Cardiac muscle cell (in vitro differentiated cells and primary cell): ENCODE results near the gene TMEM91. TPM values are rescaled to one million over a fixed set of nuclear protein-coding genes. Genes with fewer than 3 reads are reported as not detected.
A peak's percentile ranks its signal among the peaks of the same experiment; 100 is the strongest.

Experiments
- DNase-seq, 2 donors: peaks; one replicate each; pipeline versions ENCODE4 v3.0.0 to v3.0.0-alpha.2; 2010 to 2017; ENCODE audit warnings: low read depth in 1 of 2, low spot score in 1 of 2
- H3K27ac ChIP-seq: fragments of 200-600 bp; sonication (generic); 2 replicates; pipeline ENCODE4 v1.5.1; 2016
- H3K27me3 ChIP-seq: fragments of 200-600 bp; sonication (generic); 2 replicates; pipeline ENCODE4 v1.6.0; 2016; ENCODE audit warnings: control low read depth
- H3K36me3 ChIP-seq: fragments of 200-600 bp; sonication (generic); 2 replicates; pipeline ENCODE4 v1.5.1; 2016; ENCODE audit warnings: control low read depth
- H3K4me1 ChIP-seq: fragments of 200-600 bp; sonication (generic); 2 replicates; pipeline ENCODE4 v1.8.1; 2017; ENCODE audit warnings: low read depth, mild to moderate bottlenecking, mixed run types
- H3K4me3 ChIP-seq: fragments of 200-600 bp; sonication (generic); 2 replicates; pipeline ENCODE4 v1.5.1; 2016; ENCODE audit warnings: mild to moderate bottlenecking
- H3K9me3 ChIP-seq: fragments of 200-600 bp; sonication (generic); 2 replicates; pipeline ENCODE4 v1.5.1; 2017; ENCODE audit warnings: low read depth, mild to moderate bottlenecking, control low read depth
- CTCF ChIP-seq: IDR thresholded peaks from 2 replicates; pipeline ENCODE4 v1.5.1; 2012; ENCODE audit warnings: low read depth, mild to moderate bottlenecking, low read length
- polyA plus RNA-seq: library from polyadenylated mRNA; unstranded; fragments of >200 nt; fragmentation: Nextera tagmentation; extraction: Ambion mirVana; gene quantifications from 2 replicates; pipeline ENCODE4 v1.2.1, GENCODE V29; 2016
- total RNA-seq: library from RNA; depleted of rRNA; stranded (reverse); fragments of >200 nt; gene quantifications from 2 replicates; pipeline ENCODE4 v1.2.3, GENCODE V29; 2016

TMEM91 gene
- total and polyA plus RNA-seq, 2 experiments from 2014 or later, result 14.5 to 21.8 TPM

- Histone ChIP-seq H3K9me3 (no peaks in the 10 kb centered on the region), H3K27me3 (no peaks in the 10 kb centered on the region), H3K4me1 (no peaks in the 10 kb centered on the region), H3K36me3 (no peaks in the 10 kb centered on the region), H3K4me3 (peak overlapping the region; percentile 68), H3K27ac (no peak overlapping the region)
- no peak for TF ChIP-seq CTCF
- peak; percentile 48 to 63 for DNase-seq
These were observed 24.7 kb upstream of the TMEM91 start for GRCh38 chr19:41351339-41352245.

GRCh38 chr19:41352279-41352608 lies 24.1 kb upstream of the TMEM91 start:
- Histone ChIP-seq H3K27me3 (no peaks in the 10 kb centered on the region), H3K4me3 (peak overlapping the region; percentile 68), H3K9me3 (no peaks in the 10 kb centered on the region), H3K36me3 (no peaks in the 10 kb centered on the region), H3K27ac (no peak overlapping the region), H3K4me1 (no peaks in the 10 kb centered on the region)
- TF ChIP-seq CTCF, result no peak
- no peak for DNase-seq

- peak; percentile 54 to 65 for DNase-seq
- H3K4me1 ChIP-seq, result no peaks in the 10 kb centered on the region
- no peaks in the 10 kb centered on the region for H3K9me3 ChIP-seq
- peak overlapping the region; percentile 68 for H3K4me3 ChIP-seq
- no peaks in the 10 kb centered on the region for H3K27me3 ChIP-seq
- no peak overlapping the region for H3K27ac ChIP-seq
- no peaks in the 10 kb centered on the region for H3K36me3 ChIP-seq
- peak; percentile 58 for TF ChIP-seq CTCF
These were observed 23.5 kb upstream of the TMEM91 start for GRCh38 chr19:41352609-41353465.

- H3K4me3 ChIP-seq, result peak within 1 kb of the TSS; percentile 68
- H3K9me3 ChIP-seq, result no peaks in the 10 kb centered on the region
- no peak within 1 kb of the TSS for H3K27ac ChIP-seq
- TF ChIP-seq CTCF, result peak; percentile 88
- H3K27me3 ChIP-seq, result no peaks in the 10 kb centered on the region
- H3K4me1 ChIP-seq, result no peaks in the 10 kb centered on the region
- H3K36me3 ChIP-seq, result no peaks in the 10 kb centered on the region
- peak; percentile 77 to 95 for DNase-seq
These were observed 22.6 kb upstream of the TMEM91 start, which contains the start of gene TGFB1 for GRCh38 chr19:41353466-41354342. TGFB1 (minus strand) TSS chr19:41353922; CDS start chr19:41353044, 878 bp downstream.

GRCh38 chr19:41354343-41354953 lies 21.9 kb upstream of the TMEM91 start:
- Histone ChIP-seq H3K4me1 (no peaks in the 10 kb centered on the region), H3K4me3 (peak overlapping the region; percentile 68), H3K9me3 (no peaks in the 10 kb centered on the region), H3K27me3 (no peaks in the 10 kb centered on the region), H3K27ac (no peak overlapping the region), H3K36me3 (no peaks in the 10 kb centered on the region)
- DNase-seq, result no peak
- no peak for TF ChIP-seq CTCF
